ENCODE results near the gene TUBGCP2. TPM values are rescaled to one million over a fixed set of nuclear protein-coding genes. Genes with fewer than 3 reads are reported as not detected.

TUBGCP2 gene
- total and polyA plus RNA-seq, 2 of the 13 experiments (the other 11 are each of a cell fraction or from before 2014, with no cell fraction given), result 21.3 to 34.5 TPM

- H3K9me3 ChIP-seq (ENCODE audit: low read length), result no peaks in the 10 kb centered on the region
- intact Hi-C loops (cut with micrococcal nuclease; ENCODE audit: unreplicated experiment), result no loop called here
- no peaks in the 10 kb centered on the region for H3K79me2 ChIP-seq (ENCODE audit: insufficient read depth, low read length)
- no TSS peak for BruUV-seq (replicated peaks)
- no peak overlapping the region for H2AFZ ChIP-seq (ENCODE audit: low read length)
- DNase-seq (ENCODE audit: low spot score), result no peak
- WGBS (ENCODE audit: low lambda C conversion rate), result 83% methylated on average over 4 of the region's 7 CpGs
- peaks cover 5 to 11% of the 10 kb centered on the region in 2 experiments; a peak in 4 of 5 replicates for H3K36me3 ChIP-seq (replicated peaks in 1 of 2; ENCODE audit: control insufficient read depth in 1 of 2, insufficient read depth in 2 of 2, low read length in 2 of 2)
- H3K9ac ChIP-seq (ENCODE audit: insufficient read depth, low read depth, low read length), result no peak overlapping the region
- H3K4me3 ChIP-seq (replicated peaks in 1 of 3; ENCODE audit: insufficient read depth in 1 of 3, low read depth in 2 of 3, low read length in 3 of 3), result no peak overlapping the region
- peaks cover 15% of the 10 kb centered on the region for H3K4me1 ChIP-seq (ENCODE audit: insufficient read depth, low read length)
- H3K27me3 ChIP-seq (ENCODE audit: control insufficient read depth in 1 of 2, insufficient read depth in 2 of 2, low read length in 2 of 2), result peaks cover 0 to 9% of the 10 kb centered on the region in 2 experiments; a peak in 2 of 5 replicates
- in situ Hi-C loops (cut with HindIII; ENCODE audit: extremely low pct_ligation_motif_present, low pct_unique_long_range_greater_than_20kb), result no loop called here
- H3K27ac ChIP-seq (ENCODE audit: extremely low read length, insufficient read depth, low read length), result no peak overlapping the region
- FAIRE-seq, result no peak
- ATAC-seq, result no peak
- CTCF ChIA-PET (ENCODE audit: low intra/inter-chr PET ratio, low total read pairs), result no interaction called here
- TF ChIP-seq XRCC5 (optimal IDR thresholded peaks at IDR 0.05; ENCODE audit: low read length) (no peak), RBM22 (optimal IDR thresholded peaks at IDR 0.05; ENCODE audit: low read length) (no peak), FOXP1 (IDR thresholded peaks at IDR 0.05) (no peak), FOXP1 (CRISPR knock-in tag; IDR thresholded peaks at IDR 0.05) (no peak), STAT6 (CRISPR knock-in tag; IDR thresholded peaks at IDR 0.05; ENCODE audit: borderline replicate concordance) (no peak), EP300 (IDR thresholded peaks at IDR 0.05; ENCODE audit: low read depth in 2 of 2, low read length in 2 of 2) (no peak), EP300 (CRISPR knock-in tag; IDR thresholded peaks at IDR 0.05; ENCODE audit: borderline replicate concordance) (no peak), ZNF670 (CRISPR knock-in tag; IDR thresholded peaks at IDR 0.05; ENCODE audit: borderline replicate concordance) (no peak), JDP2 (CRISPR knock-in tag; IDR thresholded peaks at IDR 0.05; ENCODE audit: borderline replicate concordance) (no peak), SATB2 (CRISPR knock-in tag; IDR thresholded peaks at IDR 0.05) (no peak), ZNF7 (CRISPR knock-in tag; IDR thresholded peaks at IDR 0.05) (no peak)
- no peak overlapping the region for H3K4me2 ChIP-seq (ENCODE audit: low read depth, low read length)
- POLR2A ChIA-PET, result no interaction called here
- H4K20me1 ChIP-seq (ENCODE audit: insufficient read depth, low read length), result no peaks in the 10 kb centered on the region
Observed at GRCh38 chr10:133316732-133317131, 8.1 kb upstream of the TUBGCP2 start.
